SU-DHL-6 (cell line): Measurements from ENCODE around the gene SRPRB.

Experiments used
- EZH2phosphoT487 ChIP-seq: fragments of 200-600 bp; sonication (generic), shearing (Covaris generic); conservative IDR thresholded peaks from 2 replicates; pipeline ENCODE4 v1.6.1; 2018; ENCODE audit warnings: mild to moderate bottlenecking, antibody characterized with exemption, low read length, moderate library complexity, mixed read lengths
- TF ChIP-seq, protein P1 (sequence below): fragments of 200-600 bp; sonication (generic); IDR thresholded peaks from one replicate; pipeline ENCODE4 v1.5.1; 2017; ENCODE audit warnings: antibody characterized with exemption, mild to moderate bottlenecking, low read length, moderate library complexity; ENCODE audit not compliant: insufficient read depth, poor library complexity, severe bottlenecking

- TF ChIP-seq, protein P1, sequence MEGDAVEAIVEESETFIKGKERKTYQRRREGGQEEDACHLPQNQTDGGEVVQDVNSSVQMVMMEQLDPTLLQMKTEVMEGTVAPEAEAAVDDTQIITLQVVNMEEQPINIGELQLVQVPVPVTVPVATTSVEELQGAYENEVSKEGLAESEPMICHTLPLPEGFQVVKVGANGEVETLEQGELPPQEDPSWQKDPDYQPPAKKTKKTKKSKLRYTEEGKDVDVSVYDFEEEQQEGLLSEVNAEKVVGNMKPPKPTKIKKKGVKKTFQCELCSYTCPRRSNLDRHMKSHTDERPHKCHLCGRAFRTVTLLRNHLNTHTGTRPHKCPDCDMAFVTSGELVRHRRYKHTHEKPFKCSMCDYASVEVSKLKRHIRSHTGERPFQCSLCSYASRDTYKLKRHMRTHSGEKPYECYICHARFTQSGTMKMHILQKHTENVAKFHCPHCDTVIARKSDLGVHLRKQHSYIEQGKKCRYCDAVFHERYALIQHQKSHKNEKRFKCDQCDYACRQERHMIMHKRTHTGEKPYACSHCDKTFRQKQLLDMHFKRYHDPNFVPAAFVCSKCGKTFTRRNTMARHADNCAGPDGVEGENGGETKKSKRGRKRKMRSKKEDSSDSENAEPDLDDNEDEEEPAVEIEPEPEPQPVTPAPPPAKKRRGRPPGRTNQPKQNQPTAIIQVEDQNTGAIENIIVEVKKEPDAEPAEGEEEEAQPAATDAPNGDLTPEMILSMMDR = no peak
- TF ChIP-seq EZH2phosphoT487 = no peak
Observed at GRCh38 chr3:133799794-133800585, 5.6 kb upstream of the SRPRB start.
